ENCODE data around the gene BPHL. TPM values are rescaled to one million over a fixed set of nuclear protein-coding genes. Genes with fewer than 3 reads are reported as not detected.

The BPHL gene
- total and polyA plus RNA-seq, 7 donors: 6.7 to 22.8 (median 9.0) TPM

DNA sequence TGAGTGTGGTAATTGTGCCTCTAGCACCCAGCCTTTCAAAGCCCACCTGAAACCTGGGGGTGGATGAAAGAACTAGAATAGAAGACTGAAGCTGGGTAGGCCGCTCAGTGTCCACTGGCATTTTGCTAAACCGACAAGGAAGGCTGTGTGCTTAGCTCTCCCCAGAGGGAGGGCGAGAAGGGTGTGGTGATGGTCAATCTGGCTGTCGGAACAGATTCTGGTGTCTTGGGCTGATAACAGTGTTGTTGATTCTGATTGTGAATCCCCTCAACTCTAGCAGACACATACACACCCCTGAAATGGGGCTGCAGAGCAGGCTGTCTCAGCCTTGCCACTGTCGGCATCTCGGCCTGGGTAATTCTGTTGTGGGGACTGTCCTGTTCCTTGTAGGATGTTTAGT lies 4.1 kb upstream of the BPHL start:
- no peak for ATAC-seq
- Histone ChIP-seq H3K9me3 (no peaks in the 10 kb centered on the region), H3K27ac (no peak overlapping the region), H3K4me1 (peaks cover 8% of the 10 kb centered on the region), H3K27me3 (ENCODE audit: insufficient read depth in 3 of 3, low read length in 2 of 3) (no peaks in the 10 kb centered on the region), H3K4me3 (no peak overlapping the region), H3K36me3 (ENCODE audit: insufficient read depth in 1 of 2, low read depth in 1 of 2) (peaks cover 12 to 61% of the 10 kb centered on the region in 2 donors)
- intact Hi-C loops (cut with DNase I): loop anchor here in 1 of 2 donors (5.0 kb wide), 1 partner anchor 37 kb away; no protein-coding TSS in a partner anchor
- TF ChIP-seq, protein P1, sequence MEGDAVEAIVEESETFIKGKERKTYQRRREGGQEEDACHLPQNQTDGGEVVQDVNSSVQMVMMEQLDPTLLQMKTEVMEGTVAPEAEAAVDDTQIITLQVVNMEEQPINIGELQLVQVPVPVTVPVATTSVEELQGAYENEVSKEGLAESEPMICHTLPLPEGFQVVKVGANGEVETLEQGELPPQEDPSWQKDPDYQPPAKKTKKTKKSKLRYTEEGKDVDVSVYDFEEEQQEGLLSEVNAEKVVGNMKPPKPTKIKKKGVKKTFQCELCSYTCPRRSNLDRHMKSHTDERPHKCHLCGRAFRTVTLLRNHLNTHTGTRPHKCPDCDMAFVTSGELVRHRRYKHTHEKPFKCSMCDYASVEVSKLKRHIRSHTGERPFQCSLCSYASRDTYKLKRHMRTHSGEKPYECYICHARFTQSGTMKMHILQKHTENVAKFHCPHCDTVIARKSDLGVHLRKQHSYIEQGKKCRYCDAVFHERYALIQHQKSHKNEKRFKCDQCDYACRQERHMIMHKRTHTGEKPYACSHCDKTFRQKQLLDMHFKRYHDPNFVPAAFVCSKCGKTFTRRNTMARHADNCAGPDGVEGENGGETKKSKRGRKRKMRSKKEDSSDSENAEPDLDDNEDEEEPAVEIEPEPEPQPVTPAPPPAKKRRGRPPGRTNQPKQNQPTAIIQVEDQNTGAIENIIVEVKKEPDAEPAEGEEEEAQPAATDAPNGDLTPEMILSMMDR (IDR thresholded peaks at IDR 0.05): no peak
- no peak for DNase-seq
- WGBS, 3 donors: 76 to 88% (median 78%) methylated on average over 6 of the region's 6 CpGs

DNA sequence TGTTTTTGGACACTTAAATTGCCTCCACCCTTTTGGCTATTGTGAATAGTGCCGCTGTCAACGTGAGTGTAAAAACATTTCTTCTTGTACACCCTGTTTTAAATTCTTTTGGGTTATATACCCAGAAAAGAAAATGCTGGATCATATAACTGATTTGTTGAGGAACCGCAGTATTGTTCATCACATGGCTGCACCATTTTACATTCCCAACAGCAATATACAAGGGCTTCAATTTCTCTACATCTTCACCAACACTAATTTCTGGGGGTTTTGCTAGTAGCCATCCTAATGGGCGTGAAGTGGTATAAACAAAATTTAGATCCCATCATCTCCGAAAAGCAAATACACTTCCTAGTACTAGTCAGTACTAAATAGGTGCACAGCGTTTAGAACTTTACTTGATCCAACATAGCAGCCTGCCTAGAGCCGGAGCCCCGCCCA lies 579 bp upstream of the BPHL start:
- intact Hi-C loops (cut with DNase I): loop anchor here in 1 of 2 donors (5.0 kb wide), 1 partner anchor 41 kb away; no protein-coding TSS in a partner anchor

DNA sequence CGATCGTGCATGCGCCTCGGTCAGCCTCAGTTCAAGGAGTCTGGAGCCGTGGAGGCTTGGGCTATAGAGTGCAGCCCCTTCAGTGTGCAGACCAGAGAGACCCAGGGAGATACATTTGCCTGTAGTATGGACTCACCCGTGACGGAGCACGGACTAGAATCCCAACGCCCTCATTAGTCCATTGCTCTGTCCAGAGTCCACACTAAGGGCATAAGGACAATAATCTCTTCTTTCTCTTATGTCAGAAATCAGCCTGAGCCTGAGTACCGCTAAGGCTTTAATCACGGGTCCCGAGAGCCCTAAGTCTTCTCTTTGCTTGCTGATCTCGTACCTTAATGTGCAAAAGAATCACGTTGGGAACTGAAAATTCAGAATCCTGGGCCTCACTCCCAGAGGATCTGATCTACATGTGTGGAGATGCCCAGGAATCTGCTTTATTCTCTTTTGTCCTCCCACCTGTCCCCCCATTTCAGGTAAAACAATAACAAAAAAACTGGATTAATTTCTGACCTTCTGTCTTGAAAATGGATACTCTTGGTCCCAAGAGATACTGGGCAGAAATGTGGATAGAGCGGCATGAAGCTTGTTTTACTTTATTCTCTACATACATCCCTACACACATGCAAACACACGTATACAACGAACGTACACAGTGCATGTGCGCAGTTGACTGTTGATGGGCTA lies 671 bp downstream of the BPHL start:
- TF ChIP-seq, protein P1 (IDR thresholded peaks at IDR 0.05): no peak
- intact Hi-C loops (cut with DNase I): loop anchor here in 1 of 2 donors (5.0 kb wide), 1 partner anchor 42 kb away; no protein-coding TSS in a partner anchor

More for the DNA sequence above, 579 bp upstream of the BPHL start:
- Histone ChIP-seq H3K4me1 (peaks cover 9% of the 10 kb centered on the region), H3K27ac (peak overlapping the region; percentile 88), H3K27me3 (ENCODE audit: insufficient read depth in 3 of 3, low read length in 2 of 3) (no peaks in the 10 kb centered on the region), H3K4me3 (peak overlapping the region; percentile 86), H3K9me3 (no peaks in the 10 kb centered on the region), H3K36me3 (ENCODE audit: insufficient read depth in 1 of 2, low read depth in 1 of 2) (peaks cover 12 to 26% of the 10 kb centered on the region in 2 donors)
- 10 to 17% (median 12%) methylated on average over 8 of the region's 8 CpGs for WGBS, 3 donors
- DNase-seq: no peak
- ATAC-seq: no peak
- TF ChIP-seq, protein P1 (IDR thresholded peaks at IDR 0.05): no peak

DNA sequence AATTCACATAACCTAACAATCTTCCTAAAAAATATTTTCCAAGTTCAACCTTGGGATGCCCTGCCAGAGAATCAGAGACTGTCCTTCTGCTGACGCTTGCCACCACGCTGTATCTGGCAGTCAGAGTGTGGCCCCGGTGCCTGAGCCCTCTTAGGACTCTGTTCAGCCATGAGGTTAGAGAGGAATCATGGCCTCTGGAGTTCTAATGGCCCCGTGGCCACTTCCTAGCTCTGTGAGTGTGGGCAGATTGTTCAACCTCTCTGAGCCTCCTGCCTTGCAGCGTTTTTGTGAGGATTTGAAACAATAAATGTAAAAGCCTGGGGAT lies 2.2 kb downstream of the BPHL start:
- Histone ChIP-seq H3K9me3 (no peaks in the 10 kb centered on the region), H3K27me3 (ENCODE audit: insufficient read depth in 3 of 3, low read length in 2 of 3) (no peaks in the 10 kb centered on the region), H3K4me1 (peaks cover 9% of the 10 kb centered on the region), H3K4me3 (no peak overlapping the region), H3K27ac (no peak overlapping the region), H3K36me3 (ENCODE audit: insufficient read depth in 1 of 2, low read depth in 1 of 2) (no peaks in the 10 kb centered on the region)
- intact Hi-C loops (cut with DNase I): loop anchor here in 1 of 2 donors (10.0 kb wide), 2 partner anchors 126 to 614 kb away; partner anchors contain the start of gene NQO2
- no peak for ATAC-seq
- TF ChIP-seq, protein P1 (IDR thresholded peaks at IDR 0.05): no peak
- WGBS, 3 donors: 81 to 92% (median 88%) methylated on average over 5 of the region's 5 CpGs
- DNase-seq: no peak

More for the DNA sequence above, 671 bp downstream of the BPHL start:
- Histone ChIP-seq H3K4me1 (peaks cover 9% of the 10 kb centered on the region), H3K36me3 (ENCODE audit: insufficient read depth in 1 of 2, low read depth in 1 of 2) (peaks cover 4 to 14% of the 10 kb centered on the region in 2 donors), H3K9me3 (no peaks in the 10 kb centered on the region), H3K4me3 (peak overlapping the region; percentile 86), H3K27me3 (ENCODE audit: insufficient read depth in 3 of 3, low read length in 2 of 3) (no peaks in the 10 kb centered on the region), H3K27ac (peak overlapping the region; percentile 88)
- WGBS, 3 donors: 19 to 22% (median 21%) methylated on average over 19 of the region's 19 CpGs
- ATAC-seq (peak; percentile 13 to 38 (median 28)), DNase-seq (no peak)

Measured in psoas muscle (tissue), 8 donors.